ENCODE data around the gene TIAM2.

DNA sequence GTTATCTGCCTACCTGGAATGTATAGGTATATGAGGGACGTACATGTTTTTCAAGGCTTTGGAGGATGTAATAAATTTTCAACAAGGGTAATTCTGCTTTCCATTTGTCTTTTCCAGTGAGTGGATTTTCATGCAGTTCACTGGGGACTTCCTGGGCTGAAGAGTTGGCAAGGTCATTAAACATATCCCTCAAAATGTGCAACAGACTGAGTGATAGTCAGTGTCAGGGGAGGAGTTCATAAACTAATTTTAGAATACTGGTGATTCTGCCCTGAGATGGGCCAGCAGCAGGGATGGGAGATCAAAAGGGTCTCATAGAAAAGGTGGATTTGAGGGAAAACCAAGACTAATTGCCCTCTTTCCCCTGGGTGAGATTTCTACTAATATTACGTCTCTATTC is 146.4 kb downstream of the TIAM2 start:
- no peak for TF ChIP-seq POLR2AphosphoS5 (IDR thresholded peaks at IDR 0.05; ENCODE audit: insufficient read depth, low read depth, low read length)
- TF ChIP-seq, protein P1, sequence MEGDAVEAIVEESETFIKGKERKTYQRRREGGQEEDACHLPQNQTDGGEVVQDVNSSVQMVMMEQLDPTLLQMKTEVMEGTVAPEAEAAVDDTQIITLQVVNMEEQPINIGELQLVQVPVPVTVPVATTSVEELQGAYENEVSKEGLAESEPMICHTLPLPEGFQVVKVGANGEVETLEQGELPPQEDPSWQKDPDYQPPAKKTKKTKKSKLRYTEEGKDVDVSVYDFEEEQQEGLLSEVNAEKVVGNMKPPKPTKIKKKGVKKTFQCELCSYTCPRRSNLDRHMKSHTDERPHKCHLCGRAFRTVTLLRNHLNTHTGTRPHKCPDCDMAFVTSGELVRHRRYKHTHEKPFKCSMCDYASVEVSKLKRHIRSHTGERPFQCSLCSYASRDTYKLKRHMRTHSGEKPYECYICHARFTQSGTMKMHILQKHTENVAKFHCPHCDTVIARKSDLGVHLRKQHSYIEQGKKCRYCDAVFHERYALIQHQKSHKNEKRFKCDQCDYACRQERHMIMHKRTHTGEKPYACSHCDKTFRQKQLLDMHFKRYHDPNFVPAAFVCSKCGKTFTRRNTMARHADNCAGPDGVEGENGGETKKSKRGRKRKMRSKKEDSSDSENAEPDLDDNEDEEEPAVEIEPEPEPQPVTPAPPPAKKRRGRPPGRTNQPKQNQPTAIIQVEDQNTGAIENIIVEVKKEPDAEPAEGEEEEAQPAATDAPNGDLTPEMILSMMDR (IDR thresholded peaks at IDR 0.05; ENCODE audit: extremely low read depth in 1 of 2, insufficient read depth in 1 of 2, low read depth in 1 of 2, low read length in 2 of 2) = no peak
- TF ChIP-seq JUN (IDR thresholded peaks at IDR 0.05; ENCODE audit: borderline replicate concordance, insufficient read depth, insufficient read length, low read depth) = no peak
- no peak for TF ChIP-seq POLR2A (IDR thresholded peaks at IDR 0.05; ENCODE audit: low read depth, low read length)

Measured in endothelial cell of umbilical vein (primary cell).